H9 (cell line): ENCODE measurements around the gene GRID1. TPM values are rescaled to one million over a fixed set of nuclear protein-coding genes. Genes with fewer than 3 reads are reported as not detected.

Source experiments
- DNase-seq: peaks from one replicate; pipeline ENCODE4 v3.0.0-alpha.2; 2017
- H2AFZ ChIP-seq: one replicate; pipeline ENCODE4 v1.6.1; 2013; ENCODE audit warnings: mild to moderate bottlenecking, low read length, control low read depth, moderate library complexity
- H2AK5ac ChIP-seq: 2 replicates; pipeline ENCODE4 v1.6.1; 2013; ENCODE audit warnings: low read length, control low read depth, mixed read lengths; ENCODE audit not compliant: insufficient read length
- H2BK120ac ChIP-seq: one replicate; pipeline ENCODE4 v1.6.1; 2013; ENCODE audit warnings: low read depth, mild to moderate bottlenecking, low read length, control low read depth, inconsistent platforms; ENCODE audit not compliant: poor library complexity, severe bottlenecking
- H2BK12ac ChIP-seq: 2 replicates; pipeline ENCODE4 v1.6.1; 2013; ENCODE audit warnings: low read length, control low read depth, mixed read lengths, low read depth; ENCODE audit not compliant: insufficient read length
- H2BK15ac ChIP-seq: 2 replicates; pipeline ENCODE4 v1.6.1; 2013; ENCODE audit warnings: low read depth, low read length, control low read depth
- H2BK20ac ChIP-seq: one replicate; pipeline ENCODE4 v1.6.1; 2013; ENCODE audit warnings: low read depth, mild to moderate bottlenecking, low read length, control low read depth, inconsistent platforms; ENCODE audit not compliant: poor library complexity, severe bottlenecking
- H2BK5ac ChIP-seq: 2 replicates; pipeline ENCODE4 v1.6.1; 2013; ENCODE audit warnings: low read length, control low read depth, mixed read lengths; ENCODE audit not compliant: insufficient read length
- H3K14ac ChIP-seq: 2 replicates; pipeline ENCODE4 v1.6.1; 2013; ENCODE audit warnings: low read length, control low read depth; ENCODE audit not compliant: insufficient read depth
- H3K18ac ChIP-seq: 2 replicates; pipeline ENCODE4 v1.6.1; 2013; ENCODE audit warnings: low read depth, mild to moderate bottlenecking, mixed read lengths, low read length, control low read depth; ENCODE audit not compliant: insufficient read length
- H3K23ac ChIP-seq: 2 replicates; pipeline ENCODE4 v1.6.1; 2013; ENCODE audit warnings: low read length, control low read depth, mixed read lengths, low read depth; ENCODE audit not compliant: insufficient read length
- H3K23me2 ChIP-seq: 2 replicates; pipeline ENCODE4 v1.6.1; 2013; ENCODE audit warnings: low read depth, mild to moderate bottlenecking, mixed read lengths, low read length, control low read depth; ENCODE audit not compliant: insufficient read length, poor library complexity, severe bottlenecking
- H3K27ac ChIP-seq: 2 replicates; pipeline ENCODE4 v1.5.1; 2013; ENCODE audit warnings: low read length, control low read depth, mixed read lengths, low read depth; ENCODE audit not compliant: insufficient read length
- H3K27me3 ChIP-seq: 2 replicates; pipeline ENCODE4 v1.6.1; 2013; ENCODE audit warnings: low read length, control low read depth, inconsistent platforms; ENCODE audit not compliant: insufficient read depth
- H3K4ac ChIP-seq: 2 replicates; pipeline ENCODE4 v1.6.1; 2013; ENCODE audit warnings: low read depth, mild to moderate bottlenecking, control low read depth, inconsistent platforms, low read length, moderate library complexity
- H3K4me1 ChIP-seq: 2 replicates; pipeline ENCODE4 v1.6.1; 2013; ENCODE audit warnings: low read length, control low read depth, inconsistent platforms; ENCODE audit not compliant: insufficient read depth
- H3K4me2 ChIP-seq: 2 replicates; pipeline ENCODE4 v1.6.1; 2013; ENCODE audit warnings: low read length, control low read depth, mixed read lengths; ENCODE audit not compliant: insufficient read length, insufficient read depth
- H3K56ac ChIP-seq: 2 replicates; pipeline ENCODE4 v1.6.1; 2013; ENCODE audit warnings: low read depth, mild to moderate bottlenecking, mixed read lengths, low read length, control low read depth; ENCODE audit not compliant: insufficient read length
- H3K79me1 ChIP-seq: 2 replicates; pipeline ENCODE4 v1.6.1; 2013; ENCODE audit warnings: low read depth, mild to moderate bottlenecking, moderate library complexity, low read length, control low read depth, inconsistent platforms; ENCODE audit not compliant: insufficient read depth, poor library complexity, severe bottlenecking
- H3K79me2 ChIP-seq: 2 replicates; pipeline ENCODE4 v1.6.1; 2013; ENCODE audit warnings: low read length, control low read depth, inconsistent platforms; ENCODE audit not compliant: insufficient read depth
- H3K9ac ChIP-seq: 2 replicates; pipeline ENCODE4 v1.6.1; 2013; ENCODE audit warnings: low read length, control low read depth, mixed read lengths; ENCODE audit not compliant: insufficient read length; ENCODE audit errors: extremely low read depth
- H3K9me3 ChIP-seq: one replicate; pipeline ENCODE4 v1.6.1; 2013; ENCODE audit warnings: low read depth, low read length, inconsistent platforms; ENCODE audit not compliant: control insufficient read depth
- H3T11ph ChIP-seq: one replicate; pipeline ENCODE4 v1.6.1; 2013; ENCODE audit warnings: mild to moderate bottlenecking, low read length, control low read depth, inconsistent platforms
- H4K20me1 ChIP-seq: one replicate; pipeline ENCODE4 v1.6.1; 2013; ENCODE audit not compliant: control insufficient read depth, insufficient read length, insufficient read depth
- H4K5ac ChIP-seq: 2 replicates; pipeline ENCODE4 v1.6.1; 2013; ENCODE audit warnings: low read depth, mild to moderate bottlenecking, mixed read lengths, low read length, control low read depth; ENCODE audit not compliant: insufficient read length
- H4K8ac ChIP-seq: replicated peaks from 2 replicates; pipeline ENCODE4 v1.6.1; 2013; ENCODE audit warnings: low read length, control low read depth, mixed read lengths, low read depth; ENCODE audit not compliant: insufficient read length
- H4K91ac ChIP-seq: 2 replicates; pipeline ENCODE4 v1.6.1; 2013; ENCODE audit warnings: low read depth, mild to moderate bottlenecking, moderate library complexity, mixed read lengths, low read length, control low read depth; ENCODE audit not compliant: insufficient read length
- H3K27ac Mint-ChIP-seq, 3 experiments: 2 replicates in 2 of 3; 3 replicates in 1 of 3; pipeline ENCODE4 v1.8.0; 2020 to 2021; ENCODE audit warnings: mixed read lengths in 3 of 3, mild to moderate bottlenecking in 1 of 3, moderate library complexity in 1 of 3
- H3K27me3 Mint-ChIP-seq: 2 replicates; pipeline ENCODE4 v1.8.0; 2021; ENCODE audit warnings: low read depth, mild to moderate bottlenecking, moderate library complexity, mixed read lengths
- H3K36me3 Mint-ChIP-seq, 3 experiments: 2 replicates in 2 of 3; 3 replicates in 1 of 3; pipeline ENCODE4 v1.8.0; 2020 to 2021; ENCODE audit warnings: low read depth in 3 of 3, mixed read lengths in 3 of 3; ENCODE audit not compliant: insufficient read depth in 1 of 3
- H3K4me1 Mint-ChIP-seq, 2 experiments: 2 replicates each; pipeline ENCODE4 v1.8.0; 2020; ENCODE audit warnings: mixed read lengths in 2 of 2
- H3K4me3 Mint-ChIP-seq, 2 experiments: 2 replicates in 1 of 2; 3 replicates in 1 of 2; pipeline ENCODE4 v1.8.0; 2020 to 2021; ENCODE audit warnings: mild to moderate bottlenecking in 2 of 2, mixed read lengths in 2 of 2, moderate library complexity in 1 of 2
- H3K9me3 Mint-ChIP-seq, 2 experiments: 2 replicates in 1 of 2; 3 replicates in 1 of 2; pipeline ENCODE4 v1.8.0; 2020; ENCODE audit warnings: mild to moderate bottlenecking in 2 of 2, mixed read lengths in 2 of 2, moderate library complexity in 1 of 2
- WGBS: extraction: QIAGEN DNeasy Blood & Tissue Kit; methylation state at CpG from one replicate; pipeline ENCODE4 v1.1.7; 2013; ENCODE audit warnings: missing lambda C conversion rate, low lambda C conversion rate, mixed read lengths; ENCODE audit not compliant: insufficient read length; ENCODE audit errors: extremely low coverage; 5-methylcytosine and 5-hydroxymethylcytosine counted together
- total RNA-seq: library from RNA; stranded (reverse); gene quantifications from 2 replicates; pipeline ENCODE4 v1.2.1, GENCODE V29; 2021
- TF ChIP-seq, protein P1 (sequence below): fragments of 200-600 bp; sonication (generic); conservative IDR thresholded peaks from 3 replicates; pipeline ENCODE4 v1.8.0; 2021; ENCODE audit warnings: antibody characterized with exemption, mild to moderate bottlenecking

Gene GRID1
- total RNA-seq, 1 experiment from 2014 or later: 0.35 TPM

DNA sequence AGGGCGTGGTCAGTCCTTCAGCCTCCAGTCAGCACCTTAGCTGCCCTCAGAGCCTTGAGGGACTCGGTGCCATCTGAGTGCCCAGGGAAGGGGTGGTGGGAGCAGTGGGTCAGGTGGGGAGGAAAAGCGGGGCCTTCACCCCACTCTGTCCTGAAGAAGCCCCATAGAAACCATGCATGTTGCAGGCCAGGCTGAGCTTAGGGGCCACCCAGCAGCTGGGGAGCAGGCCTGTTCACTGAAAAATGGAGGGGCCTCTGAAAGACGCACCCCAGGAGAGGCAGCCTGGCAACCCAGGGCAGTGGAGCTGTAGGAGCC, 144.3 kb downstream of the GRID1 start:
- no peak overlapping the region for H2BK120ac ChIP-seq
- Mint-ChIP-seq H3K27ac (no peak overlapping the region), H3K9me3 (no peaks in the 10 kb centered on the region), H3K4me3 (no peak overlapping the region; a peak in 1 of 5 replicates), H3K4me1 (peaks cover 19 to 20% of the 10 kb centered on the region in 2 experiments), H3K27me3 (no peaks in the 10 kb centered on the region; the same call in 1 of the 2 replicates), H3K36me3 (no peaks in the 10 kb centered on the region; a peak in 1 of 7 replicates)
- no peak overlapping the region for H4K91ac ChIP-seq
- no peak overlapping the region for H3K27ac ChIP-seq
- no peak overlapping the region for H3K4ac ChIP-seq
- no peak overlapping the region for H3K56ac ChIP-seq
- H3K4me2 ChIP-seq: no peak overlapping the region
- H3K23me2 ChIP-seq: no peaks in the 10 kb centered on the region
- WGBS: no CpG with 5 or more reads among the region's 4 CpGs
- peak overlapping the region; percentile 49; the same call in 1 of the 2 replicates for H3K14ac ChIP-seq
- no peak overlapping the region for H4K8ac ChIP-seq
- H3K9me3 ChIP-seq: no peaks in the 10 kb centered on the region
- no peak overlapping the region for H2BK15ac ChIP-seq
- H3K79me2 ChIP-seq: no peaks in the 10 kb centered on the region
- no peak overlapping the region for H2BK5ac ChIP-seq
- no peak overlapping the region for H2AK5ac ChIP-seq
- no peak for DNase-seq
- H3K18ac ChIP-seq: no peak overlapping the region
- no peak overlapping the region for H2BK12ac ChIP-seq
- no peaks in the 10 kb centered on the region for H3K27me3 ChIP-seq
- no peak overlapping the region for H2BK20ac ChIP-seq
- H3K79me1 ChIP-seq: no peaks in the 10 kb centered on the region
- TF ChIP-seq, protein P1, sequence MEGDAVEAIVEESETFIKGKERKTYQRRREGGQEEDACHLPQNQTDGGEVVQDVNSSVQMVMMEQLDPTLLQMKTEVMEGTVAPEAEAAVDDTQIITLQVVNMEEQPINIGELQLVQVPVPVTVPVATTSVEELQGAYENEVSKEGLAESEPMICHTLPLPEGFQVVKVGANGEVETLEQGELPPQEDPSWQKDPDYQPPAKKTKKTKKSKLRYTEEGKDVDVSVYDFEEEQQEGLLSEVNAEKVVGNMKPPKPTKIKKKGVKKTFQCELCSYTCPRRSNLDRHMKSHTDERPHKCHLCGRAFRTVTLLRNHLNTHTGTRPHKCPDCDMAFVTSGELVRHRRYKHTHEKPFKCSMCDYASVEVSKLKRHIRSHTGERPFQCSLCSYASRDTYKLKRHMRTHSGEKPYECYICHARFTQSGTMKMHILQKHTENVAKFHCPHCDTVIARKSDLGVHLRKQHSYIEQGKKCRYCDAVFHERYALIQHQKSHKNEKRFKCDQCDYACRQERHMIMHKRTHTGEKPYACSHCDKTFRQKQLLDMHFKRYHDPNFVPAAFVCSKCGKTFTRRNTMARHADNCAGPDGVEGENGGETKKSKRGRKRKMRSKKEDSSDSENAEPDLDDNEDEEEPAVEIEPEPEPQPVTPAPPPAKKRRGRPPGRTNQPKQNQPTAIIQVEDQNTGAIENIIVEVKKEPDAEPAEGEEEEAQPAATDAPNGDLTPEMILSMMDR: no peak
- no peak overlapping the region for H3K9ac ChIP-seq
- no peak overlapping the region for H4K5ac ChIP-seq
- H3K4me1 ChIP-seq: no peaks in the 10 kb centered on the region
- no peaks in the 10 kb centered on the region for H4K20me1 ChIP-seq
- H2AFZ ChIP-seq: no peak overlapping the region
- no peak overlapping the region for H3T11ph ChIP-seq
- no peak overlapping the region for H3K23ac ChIP-seq
